IMR-90 (cell line): Measurements from ENCODE around the gene INF2. TPM values are rescaled to one million over a fixed set of nuclear protein-coding genes. Genes with fewer than 3 reads are reported as not detected.

Experiments
- ATAC-seq: fragments of 200-7000 bp; cut with Tn5 transposase; 2 replicates; pipeline ENCODE4 v1.9.1; 2020; ENCODE audit warnings: low read depth, mild to moderate bottlenecking, moderate library complexity
- BruUV-seq: library from RNA; stranded (reverse); fragments of 400-500 nt; replicated peaks from 2 replicates; lab custom pipeline; 2021; lab: Mats Ljungman, UMichigan
- CTCF ChIA-PET: fragments of 300-600 bp; formaldehyde crosslinking; extraction: SDS; loops from one replicate; lab custom pipeline; 2021; ENCODE audit warnings: antibody characterized with exemption; lab: Yijun Ruan, JAX
- POLR2A ChIA-PET: fragments of 300-600 bp; sonication (Branson Sonifier 250); formaldehyde crosslinking; loops from one replicate; lab custom pipeline; 2022; ENCODE audit warnings: antibody characterized with exemption; ENCODE audit not compliant: unreplicated experiment; lab: Charles Lee
- DNase-seq: peaks from one replicate; pipeline ENCODE4 v3.0.0; 2013
- H2AFZ ChIP-seq: replicated peaks from 2 replicates; pipeline ENCODE3; 2013; ENCODE audit warnings: low read length, mild to moderate bottlenecking; ENCODE audit not compliant: poor library complexity
- H2AK5ac ChIP-seq: 2 replicates; pipeline ENCODE4 v1.6.1; 2013; ENCODE audit warnings: low read depth, low read length, inconsistent platforms
- H2AK9ac ChIP-seq: replicated peaks from 2 replicates; pipeline ENCODE3; 2013; ENCODE audit warnings: mild to moderate bottlenecking, low read depth, low read length, moderate library complexity; ENCODE audit not compliant: poor library complexity
- H2BK120ac ChIP-seq: 2 replicates; pipeline ENCODE4 v1.6.1; 2013; ENCODE audit warnings: low read depth, low read length, inconsistent platforms
- H2BK15ac ChIP-seq: 3 replicates; pipeline ENCODE4 v1.6.1; 2013; ENCODE audit warnings: low read depth, low read length, inconsistent platforms
- H2BK20ac ChIP-seq: 2 replicates; pipeline ENCODE4 v1.6.1; 2013; ENCODE audit warnings: low read depth, mild to moderate bottlenecking, inconsistent platforms, low read length, moderate library complexity
- H2BK5ac ChIP-seq: 2 replicates; pipeline ENCODE4 v1.6.1; 2013; ENCODE audit warnings: mild to moderate bottlenecking, low read depth, low read length, inconsistent platforms; ENCODE audit not compliant: poor library complexity, severe bottlenecking
- H3K14ac ChIP-seq: replicated peaks from 2 replicates; pipeline ENCODE4 v1.6.1; 2013; ENCODE audit warnings: low read depth, low read length, inconsistent platforms
- H3K18ac ChIP-seq: 2 replicates; pipeline ENCODE4 v1.6.1; 2013; ENCODE audit warnings: low read depth, low read length, control low read depth
- H3K23ac ChIP-seq: 2 replicates; pipeline ENCODE4 v1.6.1; 2013; ENCODE audit warnings: low read depth, low read length, inconsistent platforms
- H3K27ac ChIP-seq: 2 replicates; pipeline ENCODE4 v1.5.1; 2013; ENCODE audit warnings: mild to moderate bottlenecking, control low read depth, low read length; ENCODE audit not compliant: insufficient read depth
- H3K27me3 ChIP-seq: 2 replicates; pipeline ENCODE4 v1.6.1; 2013; ENCODE audit warnings: low read length; ENCODE audit not compliant: control insufficient read depth, insufficient read depth
- H3K36me3 ChIP-seq: 2 replicates; pipeline ENCODE4 v1.6.1; 2013; ENCODE audit warnings: low read length, mixed read lengths; ENCODE audit not compliant: control insufficient read depth, insufficient read depth
- H3K4ac ChIP-seq: 2 replicates; pipeline ENCODE4 v1.6.1; 2013; ENCODE audit warnings: low read depth, low read length, inconsistent platforms
- H3K4me1 ChIP-seq: 2 replicates; pipeline ENCODE4 v1.6.1; 2013; ENCODE audit warnings: low read length, mixed read lengths; ENCODE audit not compliant: control insufficient read depth, insufficient read depth
- H3K4me2 ChIP-seq: 2 replicates; pipeline ENCODE4 v1.6.1; 2013; ENCODE audit warnings: low read depth, mild to moderate bottlenecking, control low read depth, low read length, moderate library complexity
- H3K4me3 ChIP-seq: 2 replicates; pipeline ENCODE4 v1.5.1; 2013; ENCODE audit warnings: low read depth, mild to moderate bottlenecking, control low read depth, low read length, moderate library complexity; ENCODE audit not compliant: insufficient read depth
- H3K56ac ChIP-seq: 2 replicates; pipeline ENCODE4 v1.6.1; 2013; ENCODE audit warnings: low read length, inconsistent platforms; ENCODE audit not compliant: insufficient read depth; ENCODE audit errors: extremely low read depth
- H3K79me1 ChIP-seq, 2 experiments: 2 replicates each; pipeline ENCODE4 v1.6.1; 2013; ENCODE audit warnings: low read length in 2 of 2, inconsistent platforms in 1 of 2, low read depth in 1 of 2
- H3K9ac ChIP-seq: 2 replicates; pipeline ENCODE4 v1.6.1; 2013; ENCODE audit warnings: low read depth, low read length, control low read depth
- H3K9me1 ChIP-seq: 2 replicates; pipeline ENCODE4 v1.6.1; 2013; ENCODE audit warnings: low read length, inconsistent platforms; ENCODE audit not compliant: insufficient read depth
- H3K9me3 ChIP-seq: 2 replicates; pipeline ENCODE4 v1.6.1; 2013; ENCODE audit warnings: low read length; ENCODE audit not compliant: control insufficient read depth, insufficient read depth
- H4K20me1 ChIP-seq: 2 replicates; pipeline ENCODE4 v1.6.1; 2013; ENCODE audit warnings: low read length, inconsistent platforms; ENCODE audit not compliant: insufficient read depth
- H4K5ac ChIP-seq: 2 replicates; pipeline ENCODE4 v1.6.1; 2013; ENCODE audit warnings: mild to moderate bottlenecking, low read depth, low read length, control low read depth
- H4K8ac ChIP-seq, 2 experiments: 2 replicates each; pipeline ENCODE4 v1.6.1; 2013; ENCODE audit warnings: low read depth in 2 of 2, low read length in 2 of 2, control low read depth in 1 of 2, inconsistent platforms in 1 of 2
- H4K91ac ChIP-seq: 2 replicates; pipeline ENCODE4 v1.6.1; 2013; ENCODE audit warnings: low read depth, low read length, inconsistent platforms; ENCODE audit not compliant: insufficient read depth
- BHLHE40 ChIP-seq: fragments of 150-350 bp; IDR thresholded peaks from 2 replicates; pipeline ENCODE4 v1.6.1; 2016; ENCODE audit warnings: mild to moderate bottlenecking, low read depth, low read length
- CEBPB ChIP-seq: IDR thresholded peaks from 2 replicates; pipeline ENCODE4 v1.6.1; 2012; ENCODE audit warnings: low read depth, low read length, improper control_type of control experiment
- CHD1 ChIP-seq: IDR thresholded peaks from 2 replicates; pipeline ENCODE4 v1.6.1; 2012; ENCODE audit warnings: low read depth, low read length, improper control_type of control experiment
- CTCF ChIP-seq: conservative IDR thresholded peaks from 2 replicates; pipeline ENCODE4 v1.5.1; 2012; ENCODE audit warnings: mild to moderate bottlenecking, low read depth, low read length, improper control_type of control experiment
- ELK1 ChIP-seq: fragments of 150-350 bp; IDR thresholded peaks from 2 replicates; pipeline ENCODE4 v1.6.1; 2016; ENCODE audit warnings: low read depth, mild to moderate bottlenecking, low read length, moderate library complexity, borderline replicate concordance
- MAFK ChIP-seq: IDR thresholded peaks from 2 replicates; pipeline ENCODE4 v1.6.1; 2012; ENCODE audit warnings: low read depth, low read length, improper control_type of control experiment
- MAZ ChIP-seq: IDR thresholded peaks from 2 replicates; pipeline ENCODE4 v1.6.1; 2012; ENCODE audit warnings: low read depth, mild to moderate bottlenecking, low read length, improper control_type of control experiment, moderate library complexity, borderline replicate concordance
- MXI1 ChIP-seq: IDR thresholded peaks from 2 replicates; pipeline ENCODE4 v1.6.1; 2012; ENCODE audit warnings: low read depth, mild to moderate bottlenecking, low read length, moderate library complexity, borderline replicate concordance
- NFE2L2 ChIP-seq: fragments of 150-350 bp; IDR thresholded peaks from 2 replicates; pipeline ENCODE4 v1.6.1; 2016; ENCODE audit warnings: low read depth, mild to moderate bottlenecking, low read length
- POLR2A ChIP-seq: IDR thresholded peaks from 2 replicates; pipeline ENCODE4 v1.6.1; 2012; ENCODE audit warnings: mild to moderate bottlenecking, low read depth, low read length
- RCOR1 ChIP-seq: IDR thresholded peaks from 2 replicates; pipeline ENCODE4 v1.6.1; 2012; ENCODE audit warnings: mild to moderate bottlenecking, low read length, improper control_type of control experiment; ENCODE audit not compliant: insufficient replicate concordance
- SMC3 ChIP-seq: fragments of 150-350 bp; IDR thresholded peaks from 2 replicates; pipeline ENCODE4 v1.6.1; 2016; ENCODE audit warnings: low read depth, mild to moderate bottlenecking, antibody characterized with exemption, low read length, moderate library complexity
- USF2 ChIP-seq: fragments of 150-350 bp; IDR thresholded peaks from 2 replicates; pipeline ENCODE4 v1.6.1; 2017; ENCODE audit warnings: mild to moderate bottlenecking, antibody characterized with exemption, low read length, low read depth
- WGBS, 2 experiments: methylation state at CpG; one replicate each; pipeline versions ENCODE4 v1.1.5 to v1.1.7; 2013; ENCODE audit warnings: missing lambda C conversion rate in 2 of 2; ENCODE audit not compliant: insufficient read length in 1 of 2; ENCODE audit errors: extremely low coverage in 2 of 2; 5-methylcytosine and 5-hydroxymethylcytosine counted together
- dilution Hi-C: fragments of 300-500 bp; cut with HindIII; formaldehyde crosslinking; loops from one replicate; pipeline ENCODE4 v1.14.3; 2018; ENCODE audit warnings: low sequenced_read_pairs; ENCODE audit not compliant: unreplicated experiment
- in situ Hi-C: fragments of 300-500 bp; cut with MboI; formaldehyde crosslinking; loops from 3 replicates; pipeline ENCODE4 v1.14.3; 2019; ENCODE audit warnings: low sequenced_read_pairs, inconsistent platforms, mixed read lengths
- intact Hi-C: fragments of 100-400 bp; cut with micrococcal nuclease; formaldehyde crosslinking; loops from 2 replicates; pipeline ENCODE4 v1.10.0; 2022
- polyA plus RNA-seq, 3 experiments: library from polyadenylated mRNA; depleted of rRNA; stranded (reverse); fragments of >200 nt; gene quantifications; 2 replicates each; pipeline ENCODE4 v1.2.3, GENCODE V29; 2012; ENCODE audit warnings: low replicate concordance in 1 of 3
- total RNA-seq: library from RNA; depleted of rRNA; stranded (reverse); fragments of >200 nt; gene quantifications from 2 replicates; pipeline ENCODE4 v1.2.3, GENCODE V29; 2012

The INF2 gene
- total and polyA plus RNA-seq, 2 of the 4 experiments (the other 2 are of a cell fraction) = 16.8 to 62.1 TPM

DNA sequence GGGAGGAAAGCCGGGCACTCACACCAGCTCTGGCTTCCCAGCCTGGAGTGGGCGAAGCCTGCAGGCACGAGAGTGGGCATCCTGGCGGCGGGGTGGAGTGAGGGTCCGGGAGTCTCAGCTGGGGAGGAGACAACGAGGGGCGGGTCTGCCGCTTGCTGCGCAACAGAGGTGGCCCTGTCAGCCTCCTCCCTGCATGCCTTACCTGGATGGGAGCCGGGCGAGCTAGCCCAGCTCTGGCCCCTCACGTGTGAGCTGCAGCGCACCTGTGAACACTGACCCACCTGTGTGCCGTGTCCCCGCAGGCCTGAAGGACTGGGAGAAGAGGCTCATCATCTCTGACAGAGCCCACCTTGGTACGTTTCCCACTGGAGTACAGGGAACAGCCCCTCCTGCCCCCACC, 49.6 kb downstream of the INF2 start:
- H3K14ac ChIP-seq = no peak overlapping the region
- H2BK20ac ChIP-seq = no peak overlapping the region
- no peak overlapping the region for H2BK15ac ChIP-seq
- peaks cover 22% of the 10 kb centered on the region for H3K4me1 ChIP-seq
- DNase-seq (no peak), ATAC-seq (no peak)
- no peaks in the 10 kb centered on the region for H3K9me3 ChIP-seq
- no peak overlapping the region for H4K5ac ChIP-seq
- H2AK5ac ChIP-seq = peak overlapping the region; percentile 0; the same call in 1 of the 2 replicates
- BruUV-seq = no TSS peak
- intact Hi-C loops (no loop called here), in situ Hi-C loops (no loop called here), dilution Hi-C loops (no loop called here)
- H4K91ac ChIP-seq = no peak overlapping the region
- H3K56ac ChIP-seq = no peak overlapping the region
- no peaks in the 10 kb centered on the region for H4K20me1 ChIP-seq
- no peak overlapping the region for H3K9ac ChIP-seq
- H2AFZ ChIP-seq = no peak overlapping the region
- TF ChIP-seq POLR2A = no peak
- TF ChIP-seq MAFK = no peak
- TF ChIP-seq SMC3 = no peak
- no peak for TF ChIP-seq MXI1
- no peak for TF ChIP-seq RCOR1
- TF ChIP-seq BHLHE40 = no peak
- TF ChIP-seq ELK1 = no peak
- no peak for TF ChIP-seq NFE2L2
- no peak for TF ChIP-seq CEBPB
- TF ChIP-seq CHD1 = no peak
- no peak for TF ChIP-seq USF2
- no peak for TF ChIP-seq CTCF
- TF ChIP-seq MAZ = no peak
- H3K9me1 ChIP-seq = peaks cover 15% of the 10 kb centered on the region
- no peak overlapping the region for H3K18ac ChIP-seq
- 89% methylated on average over 12 of the region's 17 CpGs; no CpG with 5 or more reads in 1 of the 2 experiments for WGBS, 2 experiments
- ChIA-PET POLR2A (no interaction called here), CTCF (interaction anchor here (0.6 kb wide), 1 partner anchor 10 kb away, joined by 5 read pairs; no protein-coding TSS in a partner anchor)
- H2AK9ac ChIP-seq = no peak overlapping the region
- H3K79me1 ChIP-seq = no peaks in the 10 kb centered on the region
- H3K27ac ChIP-seq = no peak overlapping the region
- H4K8ac ChIP-seq = no peak overlapping the region
- H3K36me3 ChIP-seq = peaks cover 10% of the 10 kb centered on the region
- no peak overlapping the region for H3K4me2 ChIP-seq
- H2BK120ac ChIP-seq = no peak overlapping the region
- no peak overlapping the region for H3K4ac ChIP-seq
- H3K23ac ChIP-seq = no peak overlapping the region
- no peak overlapping the region for H3K4me3 ChIP-seq
- H3K27me3 ChIP-seq = no peaks in the 10 kb centered on the region
- no peak overlapping the region for H2BK5ac ChIP-seq
